Keratinocyte (primary cell): Measurements from ENCODE around the gene ACAD9. TPM values are rescaled to one million over a fixed set of nuclear protein-coding genes. Genes with fewer than 3 reads are reported as not detected.

Experiments used
- DNase-seq: peaks from one replicate; pipeline ENCODE4 v3.0.0-alpha.2; 2011; ENCODE audit warnings: low read depth, missing footprints, low spot score
- FAIRE-seq: peaks from 2 replicates; lab custom pipeline; 2011; peaks lifted over from hg19 to GRCh38; lab: Jason Lieb, UNC
- H2AFZ ChIP-seq: 2 replicates; pipeline ENCODE4 v1.6.0; 2012; ENCODE audit warnings: low read length, control low read depth, inconsistent platforms; ENCODE audit not compliant: control insufficient read depth
- H3K27ac ChIP-seq: 2 replicates; pipeline ENCODE4 v1.5.1; 2011; ENCODE audit warnings: low read length; ENCODE audit not compliant: control insufficient read depth, insufficient read depth
- H3K27me3 ChIP-seq: 3 replicates; pipeline ENCODE4 v1.6.0; 2011; ENCODE audit warnings: low read length; ENCODE audit not compliant: control insufficient read depth, insufficient read depth; ENCODE audit errors: extremely low read depth
- H3K36me3 ChIP-seq, 2 experiments: 2 replicates in 1 of 2; 3 replicates in 1 of 2; pipeline ENCODE4 v1.5.1; 2011; ENCODE audit warnings: low read length in 2 of 2, mild to moderate bottlenecking in 1 of 2; ENCODE audit not compliant: control insufficient read depth in 2 of 2, insufficient read depth in 2 of 2; ENCODE audit errors: extremely low read depth in 1 of 2
- H3K4me1 ChIP-seq: 3 replicates; pipeline ENCODE4 v1.5.1; 2011; ENCODE audit warnings: low read length; ENCODE audit not compliant: control insufficient read depth, insufficient read depth; ENCODE audit errors: extremely low read depth
- H3K4me2 ChIP-seq: 3 replicates; pipeline ENCODE4 v1.6.0; 2011; ENCODE audit warnings: low read depth, low read length; ENCODE audit not compliant: control insufficient read depth, insufficient read depth; ENCODE audit errors: extremely low read depth
- H3K4me3 ChIP-seq, 3 experiments: fragments of 200-600 bp in 1 of 3; sonication (generic) in 1 of 3; 2 replicates in 2 of 3; 3 replicates in 1 of 3; pipeline ENCODE4 v1.5.1; 2011 to 2016; ENCODE audit warnings: low read length in 3 of 3, mild to moderate bottlenecking in 3 of 3, control low read depth in 2 of 3, inconsistent platforms in 1 of 3, low read depth in 1 of 3, mixed read lengths in 1 of 3, mixed run types in 1 of 3, moderate library complexity in 1 of 3; ENCODE audit not compliant: control insufficient read depth in 2 of 3, insufficient read depth in 2 of 3; ENCODE audit errors: extremely low read depth in 1 of 3
- H3K79me2 ChIP-seq: 2 replicates; pipeline ENCODE4 v1.6.0; 2012; ENCODE audit warnings: low read length; ENCODE audit not compliant: control insufficient read depth, insufficient read depth
- H3K9ac ChIP-seq: 3 replicates; pipeline ENCODE4 v1.6.0; 2011; ENCODE audit warnings: low read length; ENCODE audit not compliant: control insufficient read depth, insufficient read depth; ENCODE audit errors: extremely low read depth
- H3K9me1 ChIP-seq: 3 replicates; pipeline ENCODE4 v1.6.0; 2011; ENCODE audit warnings: low read length; ENCODE audit not compliant: control insufficient read depth, insufficient read depth; ENCODE audit errors: extremely low read depth
- H3K9me3 ChIP-seq: 2 replicates; pipeline ENCODE4 v1.5.1; 2012; ENCODE audit warnings: low read depth, low read length; ENCODE audit not compliant: control insufficient read depth
- H4K20me1 ChIP-seq: 3 replicates; pipeline ENCODE4 v1.6.0; 2011; ENCODE audit warnings: low read length; ENCODE audit not compliant: control insufficient read depth, insufficient read depth; ENCODE audit errors: extremely low read depth
- EZH2 ChIP-seq: IDR thresholded peaks from one replicate; pipeline ENCODE4 v1.6.1; 2012; ENCODE audit warnings: inconsistent platforms, mild to moderate bottlenecking, low read length, moderate library complexity
- dilution Hi-C: fragments of 300-500 bp; cut with MboI; formaldehyde crosslinking; loops from one replicate; pipeline ENCODE4 v1.7.0; 2020; ENCODE audit warnings: low sequenced_read_pairs; ENCODE audit not compliant: extremely low pct_ligation_motif_present
- polyA plus RNA-seq, 5 experiments: library from polyadenylated mRNA; depleted of rRNA in 3 of 5; stranded (reverse) in 3 of 5; stranded (forward) in 1 of 5; unstranded in 1 of 5; fragments of >200 nt; gene quantifications; 1 replicate in 1 of 5; 2 replicates in 3 of 5; 3 replicates in 1 of 5; pipeline versions ENCODE4 v1.2.1 to v1.2.3, GENCODE V29; 2011 to 2012; ENCODE audit warnings: missing spikeins in 2 of 5, low read depth in 1 of 5, low replicate concordance in 1 of 5
- TF ChIP-seq, protein P1 (sequence below), 3 experiments: IDR thresholded peaks in 1 of 3; conservative IDR thresholded peaks in 1 of 3; optimal IDR thresholded peaks in 1 of 3; 2 replicates in 2 of 3; 3 replicates in 1 of 3; pipeline versions ENCODE3 to v1.5.1; 2011; ENCODE audit warnings: low read length in 3 of 3, mild to moderate bottlenecking in 3 of 3, moderate library complexity in 2 of 3, control low read depth in 1 of 3, inconsistent platforms in 1 of 3; ENCODE audit not compliant: insufficient read depth in 2 of 3; ENCODE audit errors: extremely low read depth in 1 of 3

The ACAD9 gene
- polyA plus RNA-seq, 1 donor (not counting 4 experiments of a cell fraction or from before 2014, with no cell fraction given), result 36.6 TPM

DNA sequence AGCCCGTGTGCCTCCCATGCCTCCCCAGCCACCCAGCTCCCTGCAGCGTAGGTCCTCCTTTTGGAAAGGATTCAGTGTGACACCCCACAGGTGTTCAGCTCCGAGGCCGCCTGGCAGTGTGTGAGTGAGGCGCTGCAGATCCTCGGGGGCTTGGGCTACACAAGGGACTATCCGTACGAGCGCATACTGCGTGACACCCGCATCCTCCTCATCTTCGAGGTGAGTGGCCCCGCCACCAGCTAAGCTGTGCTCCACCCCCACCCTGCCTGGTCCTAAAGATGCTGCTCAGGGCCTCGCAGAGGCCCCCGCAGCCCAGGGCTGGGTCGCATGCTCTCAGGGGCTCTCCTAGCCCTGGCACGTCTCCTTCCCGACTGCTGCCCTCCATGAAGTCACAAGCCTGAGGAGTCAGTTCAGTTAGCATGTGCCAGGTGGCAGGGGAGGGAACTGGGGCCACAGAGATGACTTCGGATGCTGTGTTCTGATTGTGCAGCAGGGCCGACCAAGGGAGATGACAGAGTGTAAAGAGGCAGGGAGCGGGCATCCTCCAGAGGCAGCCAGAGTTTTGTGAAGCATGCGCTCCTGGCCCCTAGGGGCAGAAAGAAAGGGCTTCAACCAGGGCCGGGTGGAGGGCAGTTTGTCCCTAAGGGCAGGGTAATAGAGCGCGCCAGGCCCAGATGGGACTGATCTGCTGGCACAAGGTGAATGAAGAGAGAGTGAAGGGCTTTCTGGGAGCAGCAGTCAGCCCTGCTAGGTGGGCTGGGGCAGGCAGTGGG lies 26.8 kb downstream of the ACAD9 start:
- H2AFZ ChIP-seq, result no peak overlapping the region
- H4K20me1 ChIP-seq, result no peaks in the 10 kb centered on the region
- H3K4me2 ChIP-seq, result no peak overlapping the region
- H3K9ac ChIP-seq, result no peak overlapping the region
- dilution Hi-C loops, result no loop called here
- H3K36me3 ChIP-seq, result peaks cover 57 to 59% of the 10 kb centered on the region in 2 experiments
- H3K9me3 ChIP-seq, result no peaks in the 10 kb centered on the region
- H3K79me2 ChIP-seq, result no peaks in the 10 kb centered on the region
- no peaks in the 10 kb centered on the region for H3K4me1 ChIP-seq
- FAIRE-seq (no peak), DNase-seq (no peak)
- no peak overlapping the region for H3K4me3 ChIP-seq
- no peak overlapping the region for H3K27ac ChIP-seq
- H3K27me3 ChIP-seq, result no peaks in the 10 kb centered on the region
- TF ChIP-seq, protein P1, sequence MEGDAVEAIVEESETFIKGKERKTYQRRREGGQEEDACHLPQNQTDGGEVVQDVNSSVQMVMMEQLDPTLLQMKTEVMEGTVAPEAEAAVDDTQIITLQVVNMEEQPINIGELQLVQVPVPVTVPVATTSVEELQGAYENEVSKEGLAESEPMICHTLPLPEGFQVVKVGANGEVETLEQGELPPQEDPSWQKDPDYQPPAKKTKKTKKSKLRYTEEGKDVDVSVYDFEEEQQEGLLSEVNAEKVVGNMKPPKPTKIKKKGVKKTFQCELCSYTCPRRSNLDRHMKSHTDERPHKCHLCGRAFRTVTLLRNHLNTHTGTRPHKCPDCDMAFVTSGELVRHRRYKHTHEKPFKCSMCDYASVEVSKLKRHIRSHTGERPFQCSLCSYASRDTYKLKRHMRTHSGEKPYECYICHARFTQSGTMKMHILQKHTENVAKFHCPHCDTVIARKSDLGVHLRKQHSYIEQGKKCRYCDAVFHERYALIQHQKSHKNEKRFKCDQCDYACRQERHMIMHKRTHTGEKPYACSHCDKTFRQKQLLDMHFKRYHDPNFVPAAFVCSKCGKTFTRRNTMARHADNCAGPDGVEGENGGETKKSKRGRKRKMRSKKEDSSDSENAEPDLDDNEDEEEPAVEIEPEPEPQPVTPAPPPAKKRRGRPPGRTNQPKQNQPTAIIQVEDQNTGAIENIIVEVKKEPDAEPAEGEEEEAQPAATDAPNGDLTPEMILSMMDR (optimal IDR thresholded peaks at IDR 0.05 in 1 of 3, IDR thresholded peaks at IDR 0.05 in 1 of 3, conservative IDR thresholded peaks at IDR 0.05 in 1 of 3; ENCODE audit: extremely low read depth in 1 of 3, insufficient read depth in 2 of 3, low read length in 3 of 3), result no peak
- TF ChIP-seq EZH2, result no peak
- H3K9me1 ChIP-seq, result no peaks in the 10 kb centered on the region

DNA sequence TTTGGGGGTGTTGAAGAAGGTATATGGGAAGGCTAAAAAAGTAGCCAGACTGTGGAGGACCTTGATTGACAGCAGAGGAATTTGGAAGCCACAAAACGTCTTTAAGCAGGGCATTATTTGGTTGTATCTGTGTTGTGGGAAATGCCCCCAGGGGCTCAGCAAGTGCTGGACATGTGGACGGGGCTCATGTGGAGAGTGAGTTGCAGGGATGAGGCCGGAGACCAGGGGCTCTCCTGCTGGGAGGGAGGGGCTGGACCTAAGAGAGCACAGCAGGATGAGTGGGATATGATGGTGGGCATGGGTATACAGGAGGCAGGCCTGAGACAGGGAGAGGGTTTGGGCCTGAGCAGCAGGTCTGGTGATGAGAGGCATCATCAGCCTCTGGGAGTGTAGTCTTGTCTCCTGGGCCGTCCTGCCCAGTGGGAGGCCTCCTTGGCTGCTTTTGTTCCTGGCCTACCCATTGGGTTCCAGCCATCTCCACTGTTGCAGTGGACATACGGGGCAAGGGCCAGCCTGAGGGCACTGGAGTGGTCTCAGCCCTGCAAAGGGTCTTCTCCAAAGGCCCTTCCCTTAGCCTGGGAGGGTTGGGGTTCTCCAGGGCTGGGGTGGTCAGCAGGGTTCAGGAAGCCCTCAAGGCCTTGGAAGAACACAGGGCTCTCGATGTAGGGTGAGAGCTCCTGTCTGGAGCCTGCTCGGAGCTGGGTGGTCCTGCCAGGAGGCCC lies 27.5 kb downstream of the ACAD9 start:
- no peak overlapping the region for H3K4me3 ChIP-seq
- DNase-seq (no peak), FAIRE-seq (no peak)
- peaks cover 58 to 60% of the 10 kb centered on the region in 2 experiments for H3K36me3 ChIP-seq
- no peaks in the 10 kb centered on the region for H4K20me1 ChIP-seq
- H3K9ac ChIP-seq, result no peak overlapping the region
- H3K4me1 ChIP-seq, result no peaks in the 10 kb centered on the region
- no peak for TF ChIP-seq EZH2
- TF ChIP-seq, protein P1 (optimal IDR thresholded peaks at IDR 0.05 in 1 of 3, IDR thresholded peaks at IDR 0.05 in 1 of 3, conservative IDR thresholded peaks at IDR 0.05 in 1 of 3; ENCODE audit: extremely low read depth in 1 of 3, insufficient read depth in 2 of 3, low read length in 3 of 3), result no peak
- no peaks in the 10 kb centered on the region for H3K79me2 ChIP-seq
- dilution Hi-C loops, result no loop called here
- H3K27ac ChIP-seq, result no peak overlapping the region
- no peak overlapping the region for H3K4me2 ChIP-seq
- H3K9me1 ChIP-seq, result no peaks in the 10 kb centered on the region
- no peaks in the 10 kb centered on the region for H3K27me3 ChIP-seq
- no peak overlapping the region for H2AFZ ChIP-seq
- no peaks in the 10 kb centered on the region for H3K9me3 ChIP-seq
